B cell (primary cell): ENCODE measurements around the gene FAT3. TPM values are rescaled to one million over a fixed set of nuclear protein-coding genes. Genes with fewer than 3 reads are reported as not detected.

Experiments
- ATAC-seq: fragments of 200-7000 bp; cut with Tn5 transposase; one replicate; pipeline ENCODE4 v1.10.0; 2021; ENCODE audit warnings: low read depth, mild to moderate bottlenecking, moderate number of reproducible peaks, moderate library complexity
- CTCF ChIA-PET: fragments of 350-600 bp; sonication (Branson Sonifier 250); formaldehyde crosslinking; loops from one replicate; lab custom pipeline; 2021; ENCODE audit warnings: antibody characterized with exemption, inconsistent platforms; lab: Charles Lee
- POLR2A ChIA-PET: fragments of 350-600 bp; sonication (Branson Sonifier 250); formaldehyde crosslinking; loops from one replicate; lab custom pipeline; 2021; ENCODE audit warnings: antibody characterized with exemption; lab: Charles Lee
- DNase-seq: peaks from one replicate; pipeline ENCODE4 v3.0.0; 2013
- H2AFZ ChIP-seq: 2 replicates; pipeline ENCODE4 v1.6.1; 2012; ENCODE audit warnings: mild to moderate bottlenecking, low read depth, low read length; ENCODE audit not compliant: insufficient read depth, poor library complexity, severe bottlenecking
- H3K27ac ChIP-seq, 2 donors: 1 replicate in 1 of 2; 2 replicates in 1 of 2; pipeline ENCODE4 v1.5.1; 2012 to 2013; ENCODE audit warnings: low read length in 2 of 2, mild to moderate bottlenecking in 2 of 2, moderate library complexity in 1 of 2
- H3K27me3 ChIP-seq, 4 experiments: fragments of 200-600 bp in 1 of 4; sonication (generic) in 1 of 4; replicated peaks in 1 of 4; 1 replicate in 2 of 4; 2 replicates in 2 of 4; pipeline versions ENCODE4 v1.6.1 to v1.7.0; 2013 to 2016; ENCODE audit warnings: low read length in 3 of 4, mild to moderate bottlenecking in 2 of 4, mixed read lengths in 1 of 4, moderate library complexity in 1 of 4; ENCODE audit not compliant: insufficient read depth in 4 of 4, control insufficient read depth in 3 of 4; ENCODE audit errors: control extremely low read depth in 1 of 4
- H3K36me3 ChIP-seq, 2 experiments: replicated peaks in 1 of 2; 1 replicate in 1 of 2; 2 replicates in 1 of 2; pipeline versions ENCODE4 v1.6.1 to v1.7.1; 2013; ENCODE audit warnings: low read length in 1 of 2; ENCODE audit not compliant: insufficient read depth in 2 of 2, control insufficient read depth in 1 of 2; ENCODE audit errors: control extremely low read depth in 1 of 2, extremely low read depth in 1 of 2
- H3K4me1 ChIP-seq, 2 donors: fragments of 200-600 bp in 1 of 2; sonication (generic) in 1 of 2; 1 replicate in 1 of 2; 2 replicates in 1 of 2; pipeline versions ENCODE4 v1.5.1 to v1.6.1; 2013 to 2017; ENCODE audit warnings: low read length in 2 of 2; ENCODE audit not compliant: control insufficient read depth in 2 of 2, insufficient read depth in 2 of 2
- H3K4me2 ChIP-seq: replicated peaks from 2 replicates; pipeline ENCODE3; 2012; ENCODE audit warnings: mild to moderate bottlenecking, low read depth, low read length; ENCODE audit not compliant: poor library complexity, severe bottlenecking
- H3K4me3 ChIP-seq, 5 experiments: fragments of 200-600 bp in 1 of 5; sonication (generic) in 1 of 5; 1 replicate in 3 of 5; 2 replicates in 2 of 5; pipeline versions ENCODE4 v1.5.1 to v1.7.0; 2011 to 2016; ENCODE audit warnings: low read length in 4 of 5, mild to moderate bottlenecking in 4 of 5, low read depth in 2 of 5, control low read depth in 1 of 5, moderate library complexity in 1 of 5; ENCODE audit not compliant: insufficient read depth in 1 of 5; ENCODE audit errors: control extremely low read depth in 1 of 5, extremely low read depth in 1 of 5
- H3K79me2 ChIP-seq: fragments of 200-600 bp; sonication (generic); one replicate; pipeline ENCODE4 v1.6.0; 2016; ENCODE audit warnings: low read length; ENCODE audit not compliant: control insufficient read depth, insufficient read depth
- H3K9ac ChIP-seq: fragments of 200-600 bp; sonication (generic); 2 replicates; pipeline ENCODE4 v1.6.1; 2017; ENCODE audit warnings: mild to moderate bottlenecking, low read length, moderate library complexity
- H3K9me3 ChIP-seq, 3 donors: one replicate each; pipeline versions ENCODE4 v1.6.1 to v1.7.1; 2013; ENCODE audit warnings: low read length in 2 of 3; ENCODE audit not compliant: control insufficient read depth in 2 of 3, insufficient read depth in 1 of 3; ENCODE audit errors: control extremely low read depth in 1 of 3
- H4K20me1 ChIP-seq: 2 replicates; pipeline ENCODE4 v1.6.0; 2012; ENCODE audit warnings: mild to moderate bottlenecking, low read length; ENCODE audit not compliant: insufficient read depth, control insufficient read depth, poor library complexity, severe bottlenecking
- H3K27ac Mint-ChIP-seq: one replicate; pipeline ENCODE4 v1.8.0; 2021; ENCODE audit warnings: mixed read lengths
- H3K27me3 Mint-ChIP-seq: one replicate; pipeline ENCODE4 v1.8.0; 2021; ENCODE audit warnings: mixed read lengths
- H3K4me1 Mint-ChIP-seq: one replicate; pipeline ENCODE4 v1.8.0; 2021; ENCODE audit warnings: mixed read lengths
- H3K4me3 Mint-ChIP-seq: one replicate; pipeline ENCODE4 v1.8.0; 2021; ENCODE audit warnings: mixed read lengths
- H3K9me3 Mint-ChIP-seq: one replicate; pipeline ENCODE4 v1.8.0; 2022; ENCODE audit warnings: mixed read lengths; ENCODE audit not compliant: insufficient read depth
- CTCF ChIP-seq: fragments of 200-600 bp; IDR thresholded peaks from one replicate; pipeline ENCODE4 v1.8.0; 2022; ENCODE audit warnings: antibody characterized with exemption, mild to moderate bottlenecking
- EZH2 ChIP-seq: IDR thresholded peaks from 2 replicates; pipeline ENCODE4 v1.6.1; 2012; ENCODE audit warnings: borderline replicate concordance, low read depth, mild to moderate bottlenecking, moderate library complexity, low read length; ENCODE audit not compliant: insufficient read depth, poor library complexity, severe bottlenecking
- WGBS: methylation state at CpG from one replicate; pipeline ENCODE4 v1.1.5; 2013; ENCODE audit warnings: missing lambda C conversion rate; ENCODE audit not compliant: insufficient coverage; 5-methylcytosine and 5-hydroxymethylcytosine counted together
- intact Hi-C: fragments of 100-400 bp; cut with micrococcal nuclease; formaldehyde crosslinking; loops from one replicate; pipeline ENCODE4 v1.10.0; 2022
- polyA plus RNA-seq: library from polyadenylated mRNA; depleted of rRNA; stranded (reverse); fragments of >200 nt; gene quantifications from 2 replicates; pipeline ENCODE4 v1.2.3, GENCODE V29; 2012
- total RNA-seq, 2 donors: library from RNA; stranded (reverse); fragments of 120-200 nt in 1 of 2; gene quantifications; 1 replicate in 1 of 2; 2 replicates in 1 of 2; pipeline versions ENCODE4 v1.2.3 to v1.2.4, GENCODE V29; 2013 to 2022

The FAT3 gene
- total and polyA plus RNA-seq, 2 donors (not counting 1 experiment from before 2014, with no cell fraction given), result not detected

GRCh38 chr11:92269021-92269420, 44.4 kb downstream of the FAT3 start:
- H3K4me1 Mint-ChIP-seq, result no peaks in the 10 kb centered on the region
- no peak overlapping the region for H3K27ac ChIP-seq
- H3K4me2 ChIP-seq, result no peak overlapping the region
- intact Hi-C loops, result no loop called here
- H3K27me3 Mint-ChIP-seq, result no peaks in the 10 kb centered on the region
- H3K4me1 ChIP-seq, result no peaks in the 10 kb centered on the region
- no peak overlapping the region for H3K9ac ChIP-seq
- H3K9me3 ChIP-seq, result peaks cover 0 to 1% (median 0%) of the 10 kb centered on the region in 3 donors
- H3K36me3 ChIP-seq, result no peaks in the 10 kb centered on the region
- no peak overlapping the region for H3K4me3 Mint-ChIP-seq
- DNase-seq, result no peak
- no CpG with 5 or more reads among the region's 2 CpGs for WGBS
- no peaks in the 10 kb centered on the region for H3K9me3 Mint-ChIP-seq
- CTCF ChIA-PET, result no interaction called here
- H3K27me3 ChIP-seq, result no peaks in the 10 kb centered on the region
- POLR2A ChIA-PET, result no interaction called here
- no peak overlapping the region for H3K4me3 ChIP-seq
- TF ChIP-seq CTCF (no peak), EZH2 (no peak)
- H3K79me2 ChIP-seq, result no peaks in the 10 kb centered on the region
- H3K27ac Mint-ChIP-seq, result no peak overlapping the region
- no peak overlapping the region for H2AFZ ChIP-seq
- no peak for ATAC-seq
- H4K20me1 ChIP-seq, result no peaks in the 10 kb centered on the region

GRCh38 chr11:92269841-92270240, 45.2 kb downstream of the FAT3 start:
- no peak for ATAC-seq
- Histone ChIP-seq H2AFZ (no peak overlapping the region), H3K27ac (no peak overlapping the region), H3K4me3 (no peak overlapping the region), H4K20me1 (no peaks in the 10 kb centered on the region), H3K9me3 (no peaks in the 10 kb centered on the region), H3K4me1 (no peaks in the 10 kb centered on the region), H3K36me3 (no peaks in the 10 kb centered on the region), H3K9ac (no peak overlapping the region), H3K27me3 (no peaks in the 10 kb centered on the region), H3K4me2 (no peak overlapping the region), H3K79me2 (no peaks in the 10 kb centered on the region)
- POLR2A ChIA-PET, result no interaction called here
- Mint-ChIP-seq H3K9me3 (no peaks in the 10 kb centered on the region), H3K4me3 (no peak overlapping the region), H3K27me3 (no peaks in the 10 kb centered on the region), H3K27ac (no peak overlapping the region), H3K4me1 (no peaks in the 10 kb centered on the region)
- no peak for DNase-seq
- 88% methylated on average over 1 of the region's 2 CpGs for WGBS
- CTCF ChIA-PET, result no interaction called here
- no peak for TF ChIP-seq CTCF
- TF ChIP-seq EZH2, result no peak
- intact Hi-C loops, result no loop called here
